NCI-H2107 treated with DMSO at 0.1 percent for 48 hours (cell line): ENCODE measurements around the gene ZNF205.
"Not testable (repeated sequence)": the region's sequence is repeated elsewhere in the genome, so short reads cannot be mapped to it uniquely, and the experiment has no call there.

ENCODE experiments used
- DNase-seq: peaks from one replicate; lab custom pipeline; 2025; ENCODE audit not compliant: unreplicated experiment; lab: John Stamatoyannopoulos, UW

ZNF205 gene

DNA sequence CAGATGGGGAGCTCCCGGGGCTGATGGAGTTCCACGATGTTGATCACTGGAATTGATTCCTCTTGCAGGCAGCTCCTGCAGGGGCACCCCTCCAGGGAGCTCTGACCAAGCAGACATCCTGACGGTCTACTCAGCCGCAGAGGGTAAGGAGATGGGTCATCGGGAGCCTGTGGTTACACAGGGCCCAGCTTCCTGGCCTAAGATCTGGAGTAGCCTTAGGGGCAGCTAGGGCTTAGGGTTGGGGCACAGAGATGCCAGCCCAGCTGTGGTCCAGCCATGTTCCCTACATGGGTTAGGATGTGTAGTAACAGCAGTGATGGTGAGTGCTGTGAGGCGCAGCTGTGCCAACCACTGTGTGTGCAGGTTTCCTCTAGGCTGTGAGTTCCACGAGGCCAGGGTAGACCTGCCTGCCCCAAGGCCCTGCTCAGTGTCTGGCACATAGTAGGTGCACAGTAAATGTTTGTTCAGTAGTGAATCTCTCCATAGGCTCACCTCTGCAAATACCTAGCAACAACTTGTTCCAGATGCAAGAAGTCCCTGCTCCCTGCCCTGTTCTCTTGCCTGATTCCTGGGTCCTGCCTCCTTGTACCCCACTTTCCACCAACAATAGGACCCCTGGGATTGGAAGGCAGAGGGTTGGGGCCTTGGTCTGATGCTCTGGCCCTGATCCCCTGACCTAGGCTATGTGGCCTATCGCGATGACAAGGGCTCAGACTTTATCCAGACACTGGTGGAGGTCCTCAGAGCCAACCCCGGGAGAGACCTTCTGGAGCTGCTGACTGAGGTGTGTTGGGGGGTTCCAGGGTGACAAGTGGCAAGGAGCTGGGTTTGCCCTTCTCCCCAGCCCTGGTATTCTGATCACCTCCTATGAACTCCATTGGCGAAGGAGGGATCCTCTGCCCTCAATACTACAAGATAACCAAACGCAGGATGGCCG is 36.1 kb downstream of the ZNF205 start:
- no peak for DNase-seq

DNA sequence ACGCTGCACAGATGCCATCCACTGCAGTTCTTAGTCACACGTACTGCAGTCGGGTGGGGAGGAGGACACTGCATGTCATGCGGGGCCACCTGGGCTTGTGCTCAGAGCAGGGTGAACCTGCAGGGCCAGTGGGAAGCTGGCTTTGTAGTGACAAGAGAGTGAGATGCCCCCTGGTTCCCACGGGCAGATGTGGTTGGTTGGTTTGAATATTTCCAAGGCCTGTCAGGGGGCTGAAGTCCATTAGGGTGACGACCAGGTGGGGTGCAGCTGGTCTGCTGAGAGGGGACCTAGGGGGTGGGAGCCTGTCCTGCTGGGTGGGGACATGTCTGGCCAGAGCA is 36.8 kb downstream of the ZNF205 start:
- no peak for DNase-seq

DNA sequence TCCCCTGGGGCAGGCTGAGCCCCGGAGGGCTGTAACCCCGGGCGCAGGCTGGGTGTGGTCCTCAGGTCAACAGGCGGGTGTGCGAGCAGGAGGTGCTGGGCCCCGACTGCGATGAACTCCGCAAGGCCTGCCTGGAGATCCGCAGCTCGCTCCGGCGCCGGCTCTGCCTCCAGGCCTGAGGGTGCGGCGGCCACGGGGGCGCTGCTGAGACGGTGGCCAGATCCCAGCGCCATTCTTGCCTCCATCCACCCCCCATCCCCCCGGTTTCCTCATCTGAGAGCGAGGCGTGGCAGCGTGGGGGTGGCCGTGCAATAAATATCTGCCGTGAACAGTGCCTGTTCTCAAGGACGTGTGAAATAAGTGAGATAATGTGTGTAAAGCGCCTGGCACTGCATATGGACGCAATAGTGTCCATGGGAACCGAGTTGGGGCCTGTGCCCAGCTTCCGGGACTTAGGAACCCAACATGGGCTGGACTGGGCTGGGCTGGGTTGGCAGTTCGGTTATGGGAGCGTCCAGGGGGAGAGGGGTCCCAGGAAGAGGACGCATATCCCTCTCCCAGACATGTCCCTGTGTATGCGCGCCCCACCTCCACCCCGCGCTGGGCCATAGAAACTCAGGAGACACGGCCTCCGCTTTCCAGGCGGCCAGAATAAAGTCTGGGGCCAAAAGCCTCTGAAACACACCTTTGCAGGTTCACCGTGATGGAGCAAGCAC is 37.4 kb downstream of the ZNF205 start:
- peak; percentile 34 for DNase-seq

DNA sequence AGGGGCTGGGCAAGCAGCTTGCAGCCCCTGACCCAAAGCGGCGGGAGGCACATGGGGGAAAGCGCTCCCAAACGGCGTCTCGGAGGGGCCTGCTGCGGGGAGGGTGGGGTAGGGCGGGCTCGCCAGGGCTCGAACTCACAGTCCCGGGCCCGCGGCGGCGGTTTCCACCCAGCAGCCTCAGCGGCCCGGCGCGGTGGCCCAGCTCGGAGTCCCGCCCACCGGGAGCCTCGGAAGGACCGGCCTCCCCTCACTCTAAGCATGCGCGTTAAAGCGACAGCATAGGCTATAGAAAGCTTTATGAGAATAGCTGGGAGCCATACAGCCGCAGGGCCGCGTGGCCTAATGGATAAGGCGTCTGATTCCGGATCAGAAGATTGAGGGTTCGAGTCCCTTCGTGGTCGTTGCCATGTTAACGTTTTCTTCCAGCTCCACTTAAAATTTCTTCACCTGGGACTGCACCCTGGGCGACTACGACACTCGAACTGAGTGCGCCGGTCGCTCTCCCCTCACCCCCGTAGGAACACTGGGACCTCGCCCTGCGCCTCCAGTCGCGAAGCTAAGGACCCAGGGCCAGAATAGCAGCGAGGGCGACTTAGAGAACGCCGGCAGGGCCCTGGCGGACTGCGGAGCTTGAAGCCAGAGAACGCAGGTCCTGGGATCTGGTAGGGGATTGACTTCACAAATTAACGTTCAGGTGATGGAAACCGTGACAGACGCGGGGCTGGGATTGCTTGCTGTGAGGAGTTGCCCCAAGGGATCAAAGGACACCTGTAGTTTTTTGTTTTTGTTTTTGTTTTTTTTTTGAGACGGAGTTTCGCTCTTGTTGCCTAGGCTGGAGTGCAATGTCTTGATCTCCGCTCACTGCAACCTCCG is 38.2 kb downstream of the ZNF205 start:
- DNase-seq, result peak; percentile 88

DNA sequence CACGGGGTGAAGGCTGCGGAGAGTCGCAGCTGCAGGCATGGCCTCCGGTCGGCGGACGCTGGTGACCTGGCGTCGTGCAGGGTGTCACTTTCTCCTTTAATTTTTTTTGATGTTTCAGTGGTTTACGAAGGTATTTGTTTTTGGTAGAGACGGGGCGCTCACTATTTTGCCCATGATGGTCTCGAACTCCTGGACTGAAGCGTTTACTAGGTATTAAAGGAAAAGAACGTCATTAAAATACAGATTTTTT is 39.6 kb downstream of the ZNF205 start:
- no peak for DNase-seq

DNA sequence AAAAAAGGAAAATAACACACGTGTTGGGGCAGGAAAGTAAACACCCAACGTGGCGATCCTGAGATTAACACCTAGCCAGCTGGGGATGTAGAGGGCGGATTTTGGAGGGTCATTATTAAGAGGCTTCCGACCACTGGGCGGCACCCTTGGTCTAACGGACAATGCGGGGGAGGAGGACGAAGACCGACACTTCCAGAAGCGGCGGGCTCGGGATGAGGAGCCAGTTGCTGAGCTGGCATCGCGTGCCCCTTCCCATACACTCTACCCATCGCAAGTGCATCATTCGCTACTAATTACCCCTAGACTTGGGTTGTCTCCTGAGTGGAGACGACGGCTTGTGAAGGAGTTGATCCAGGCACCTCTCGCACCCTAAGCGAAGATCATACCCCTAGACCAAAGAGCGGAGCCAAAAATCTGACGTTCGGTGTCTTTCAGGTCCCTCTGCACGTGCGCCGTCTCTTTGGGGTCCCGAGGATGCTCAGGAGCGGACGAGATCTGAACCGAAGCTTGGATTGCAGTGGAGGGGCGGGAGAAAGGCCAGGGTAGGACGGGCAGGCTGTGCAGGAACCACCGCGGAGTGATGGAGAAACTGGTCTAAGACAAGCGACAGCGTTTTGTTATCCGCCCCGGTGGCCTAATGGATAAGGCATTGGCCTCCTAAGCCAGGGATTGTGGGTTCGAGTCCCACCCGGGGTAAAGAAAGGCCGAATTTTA is 40.0 kb downstream of the ZNF205 start:
- DNase-seq, result peak; percentile 74

DNA sequence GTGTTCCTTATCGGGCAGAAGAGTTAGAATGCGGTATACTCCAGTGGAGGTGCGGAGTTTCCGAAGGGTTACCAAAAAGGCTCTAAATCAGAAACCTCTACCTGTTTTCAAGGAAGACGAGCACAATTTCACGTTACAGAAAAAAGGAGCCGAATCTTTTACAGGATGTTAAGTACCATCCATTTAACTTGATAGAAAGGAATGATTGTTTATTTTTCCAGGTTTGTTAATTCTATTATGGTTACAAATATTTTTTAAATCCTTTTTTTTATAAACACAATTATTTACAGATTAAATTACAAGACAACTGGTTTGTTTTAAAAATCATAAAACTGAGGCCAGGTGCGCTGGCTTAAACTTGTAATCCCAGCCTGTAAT is 40.6 kb downstream of the ZNF205 start:
- DNase-seq, result no peak

DNA sequence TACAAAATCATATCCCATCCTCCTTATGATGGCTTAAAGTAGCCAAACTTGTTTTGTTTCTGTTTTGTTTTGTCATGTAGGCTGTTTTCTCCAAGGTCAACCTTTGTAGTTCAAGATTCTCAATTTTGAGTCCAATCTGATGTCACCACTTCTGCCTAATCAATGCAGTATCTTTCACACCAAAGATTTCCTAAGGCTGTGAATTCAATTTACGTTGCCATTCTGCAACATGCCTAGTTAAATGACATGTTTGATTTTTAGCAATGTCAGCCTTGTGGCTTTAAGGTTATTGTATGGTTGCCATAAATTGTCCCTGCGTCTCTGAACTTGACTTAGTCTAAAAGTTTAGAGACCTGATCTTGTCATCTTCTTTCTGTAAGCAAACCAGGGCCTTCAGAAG is 42.8 kb downstream of the ZNF205 start:
- DNase-seq, result no peak

DNA sequence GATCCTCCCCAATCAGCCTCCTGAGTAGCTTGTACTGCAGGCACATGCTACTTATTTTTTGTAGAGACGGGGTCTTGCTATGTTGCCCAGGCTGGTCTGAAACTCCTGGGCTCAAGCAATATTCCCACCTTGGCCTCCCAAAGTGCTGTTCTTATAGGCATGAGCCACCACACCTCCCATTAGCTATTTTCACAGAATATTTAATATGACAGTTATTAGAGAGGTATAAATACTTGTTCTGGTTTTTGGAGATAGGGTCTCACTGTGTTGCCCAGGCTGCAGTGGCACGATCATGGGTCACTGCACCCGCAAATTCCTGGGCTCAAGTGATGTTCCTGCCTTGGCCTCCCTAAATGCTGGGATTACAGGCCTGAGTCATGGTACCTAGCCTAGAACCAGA is 43.6 kb downstream of the ZNF205 start:
- DNase-seq, result no peak

DNA sequence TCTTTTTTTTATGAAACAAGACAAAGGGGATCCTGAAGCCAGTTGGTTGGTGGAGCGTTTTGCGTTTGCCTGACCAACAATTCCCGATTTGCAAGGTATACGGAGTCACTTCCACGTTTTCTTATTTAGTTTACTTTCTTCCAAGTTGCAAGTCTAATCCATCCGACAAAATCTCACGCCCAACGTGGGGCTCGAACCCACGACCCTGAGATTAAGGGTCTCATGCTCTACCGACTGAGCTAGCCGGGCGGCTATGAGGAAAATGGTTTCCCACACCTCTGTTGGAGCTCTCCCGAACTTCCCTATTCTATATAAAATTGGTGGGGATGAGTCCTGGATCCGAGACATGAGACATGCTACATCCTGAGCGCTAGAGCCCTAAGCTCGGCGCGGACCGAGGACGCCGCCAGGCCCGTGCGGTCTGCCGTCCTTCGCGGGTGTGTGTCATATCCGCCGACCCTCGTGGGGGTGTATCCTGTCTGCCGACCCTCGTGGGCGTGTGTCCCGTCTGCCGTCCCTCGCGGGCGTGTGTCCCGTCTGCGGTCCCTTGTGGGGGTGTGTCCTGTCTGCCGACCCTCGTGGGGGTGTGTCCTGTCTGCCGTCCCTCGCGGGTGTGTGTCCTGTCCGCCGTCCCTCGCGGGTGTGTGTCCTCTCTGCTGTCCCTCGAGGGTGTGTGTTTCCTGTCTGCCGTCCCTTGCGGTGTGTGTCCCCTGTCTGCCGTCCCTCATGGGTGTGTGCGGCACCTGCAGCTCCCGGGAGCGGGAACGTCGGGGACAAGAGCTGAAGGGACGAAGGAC is 45.0 kb downstream of the ZNF205 start:
- DNase-seq, result peak; percentile 16

DNA sequence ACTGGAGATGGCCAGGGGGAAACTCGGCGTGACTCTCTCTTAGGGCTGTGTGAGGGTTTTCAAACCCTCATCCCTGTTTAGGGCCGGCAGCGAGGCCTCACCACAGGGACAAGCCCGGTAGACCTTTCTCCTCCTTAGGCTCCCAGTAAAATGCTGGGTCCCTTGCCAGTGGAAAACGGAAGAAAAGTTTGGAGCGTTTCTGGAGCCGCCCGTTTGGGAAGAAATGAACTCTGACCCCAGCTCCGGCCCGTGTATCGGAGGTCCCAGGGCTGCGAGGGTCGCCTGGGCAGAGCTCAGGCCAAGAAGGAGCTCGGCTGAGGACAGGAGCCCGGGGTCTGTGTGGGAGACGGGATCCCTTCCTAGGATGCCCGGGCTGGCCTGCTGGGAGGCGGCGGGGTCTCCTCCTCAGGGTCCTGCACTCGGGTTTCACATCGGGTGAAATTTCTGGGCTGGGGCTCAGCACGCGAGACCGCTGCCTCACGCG is 45.7 kb downstream of the ZNF205 start:
- no peak for DNase-seq

DNA sequence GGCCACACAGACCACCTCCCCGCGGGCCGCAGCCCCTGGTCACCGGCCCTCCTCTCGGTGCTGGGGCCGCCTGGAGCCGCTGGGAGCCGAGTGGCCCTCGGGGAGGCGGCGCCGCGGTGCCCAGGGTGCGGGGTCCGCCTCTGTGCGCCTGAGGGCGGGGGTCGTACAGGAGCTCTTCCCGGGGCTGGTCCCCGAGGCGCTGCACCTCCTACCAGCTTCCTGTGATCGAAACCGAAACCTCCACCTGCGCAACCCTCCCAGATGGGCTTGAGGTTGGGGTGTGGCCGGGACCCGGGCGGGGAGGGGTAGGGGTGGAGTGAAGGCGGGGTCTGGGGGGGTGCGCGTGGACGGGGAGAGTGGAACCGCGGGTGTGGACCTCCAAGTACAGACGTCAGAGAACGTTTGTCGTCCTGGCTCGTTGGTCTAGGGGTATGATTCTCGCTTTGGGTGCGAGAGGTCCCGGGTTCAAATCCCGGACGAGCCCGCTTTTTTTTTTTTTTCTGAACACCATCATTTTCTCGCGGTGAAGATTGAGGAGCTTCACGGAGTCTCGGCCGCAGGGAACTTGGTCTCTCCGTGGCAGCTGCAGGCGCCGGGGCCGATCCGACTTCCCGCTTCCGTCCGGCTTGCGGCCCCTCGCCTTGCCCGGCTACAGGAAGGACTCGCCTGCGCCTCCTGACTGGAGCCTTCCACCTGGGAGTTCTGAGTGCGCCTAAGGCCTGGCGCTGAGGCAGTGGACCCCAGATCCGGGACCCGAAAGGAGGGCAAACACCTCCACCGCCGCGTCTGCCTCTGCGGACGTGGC is 46.3 kb downstream of the ZNF205 start:
- no peak for DNase-seq

DNA sequence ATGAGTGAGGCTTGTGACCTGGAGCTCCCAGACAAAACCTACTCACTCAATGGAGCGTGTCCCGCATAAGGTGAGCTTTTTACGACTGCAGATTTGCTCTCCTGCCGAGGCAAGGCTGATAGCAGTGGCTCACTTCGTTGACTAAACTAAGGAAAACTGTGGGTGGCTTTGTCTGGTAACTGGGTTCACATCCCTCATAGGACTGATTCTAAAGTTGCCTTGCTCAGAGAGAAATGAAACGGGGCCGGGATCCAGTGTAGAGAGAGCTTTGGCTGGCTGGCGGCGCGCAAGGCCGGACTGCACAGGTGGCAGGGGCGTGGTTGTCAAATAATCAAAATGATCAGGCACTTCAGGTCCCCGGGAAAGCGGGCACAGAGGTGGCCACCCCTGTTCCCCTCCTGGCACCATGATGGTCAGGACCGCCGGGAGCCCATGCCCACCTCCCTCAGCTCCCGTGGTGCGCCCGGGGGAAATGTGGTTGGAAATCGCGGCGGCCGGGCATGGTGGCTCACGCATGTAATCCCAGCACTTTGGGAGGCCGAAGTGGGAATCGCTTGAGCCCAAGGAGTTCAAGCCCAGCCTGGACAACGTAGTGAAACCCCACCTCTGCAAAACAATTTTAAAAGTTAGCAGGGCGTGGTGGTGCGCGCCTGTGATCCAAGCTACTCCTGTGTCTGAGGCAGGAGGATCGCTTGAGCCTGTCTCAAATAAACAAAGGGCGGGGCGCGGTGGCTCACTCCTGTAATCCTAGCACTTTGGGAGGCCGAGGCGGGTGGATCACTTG is 49.0 kb downstream of the ZNF205 start:
- DNase-seq, result no peak

DNA sequence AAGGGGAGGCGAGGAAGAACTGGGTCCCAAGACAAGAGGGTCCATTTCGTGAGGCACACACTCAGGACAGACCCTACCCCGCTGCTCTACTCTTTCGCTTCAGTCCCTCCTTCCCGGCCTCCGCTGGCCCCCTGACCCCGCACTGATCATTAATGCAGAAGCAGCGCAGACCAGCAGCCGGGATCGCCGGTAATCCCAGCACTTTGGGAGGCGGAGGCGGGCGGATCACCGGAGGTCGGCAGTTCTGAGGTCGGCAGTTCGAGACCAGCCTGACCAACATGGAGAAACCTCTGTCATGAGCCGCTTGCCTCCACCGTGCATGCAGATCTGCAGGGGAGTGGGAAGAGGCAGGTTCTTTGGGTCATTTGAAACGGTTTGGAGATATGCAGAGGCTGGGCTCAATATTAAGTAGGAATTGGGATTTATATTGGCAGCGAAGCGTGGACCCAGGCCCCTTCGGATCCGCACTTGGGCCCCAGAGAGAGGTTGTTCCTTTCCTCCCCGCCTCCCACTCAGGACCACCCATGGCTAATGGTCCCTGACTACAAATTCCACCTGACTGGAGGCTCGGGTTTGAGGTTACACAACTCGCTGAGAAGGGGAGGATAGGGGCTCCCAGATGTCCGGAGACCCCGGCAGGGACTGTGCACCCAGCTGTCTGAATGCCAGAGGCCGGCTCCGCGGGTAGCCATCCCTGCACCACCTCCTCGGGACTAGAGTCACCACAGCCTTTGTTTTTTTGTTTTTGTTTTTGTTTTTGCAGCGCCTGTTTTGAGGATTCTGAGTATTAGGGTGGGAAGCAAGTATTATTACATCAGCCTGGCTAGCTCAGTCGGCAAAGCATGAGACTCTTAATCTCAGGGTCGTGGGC is 52.0 kb downstream of the ZNF205 start:
- no peak for DNase-seq

DNA sequence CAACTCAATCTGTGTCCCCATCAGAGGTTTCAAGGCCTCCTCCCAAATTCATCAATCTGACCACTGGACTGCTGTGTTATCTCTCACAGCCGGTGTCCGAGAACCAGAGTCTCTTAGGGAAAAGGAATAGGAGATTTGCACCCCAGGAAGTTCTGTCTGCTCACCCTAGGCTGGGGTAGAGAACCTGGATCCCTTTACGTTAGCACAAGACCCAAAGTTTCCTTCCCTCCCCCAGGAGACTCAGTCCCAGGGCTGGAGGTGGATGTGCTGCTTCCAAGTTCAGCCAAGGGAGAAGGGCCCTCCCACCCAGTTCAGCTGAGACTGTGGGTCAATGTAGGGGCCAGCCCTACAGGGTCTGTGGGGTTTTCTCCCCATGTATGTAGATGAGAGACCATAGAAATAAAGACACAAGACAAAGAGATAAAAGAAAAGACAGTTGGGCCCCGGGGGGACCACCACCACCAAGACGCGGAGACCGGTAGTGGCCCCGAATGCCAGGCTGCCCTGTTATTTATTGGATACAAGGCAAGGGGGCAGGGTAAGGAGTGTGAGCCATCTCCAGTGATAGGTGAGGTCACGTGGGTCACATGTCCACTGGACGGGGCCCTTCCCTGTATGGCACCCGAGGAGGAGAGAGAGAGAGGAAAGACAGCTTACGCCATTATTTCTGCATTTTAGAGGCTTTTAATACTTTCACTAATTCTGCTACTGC is 52.9 kb downstream of the ZNF205 start:
- DNase-seq, result no peak

DNA sequence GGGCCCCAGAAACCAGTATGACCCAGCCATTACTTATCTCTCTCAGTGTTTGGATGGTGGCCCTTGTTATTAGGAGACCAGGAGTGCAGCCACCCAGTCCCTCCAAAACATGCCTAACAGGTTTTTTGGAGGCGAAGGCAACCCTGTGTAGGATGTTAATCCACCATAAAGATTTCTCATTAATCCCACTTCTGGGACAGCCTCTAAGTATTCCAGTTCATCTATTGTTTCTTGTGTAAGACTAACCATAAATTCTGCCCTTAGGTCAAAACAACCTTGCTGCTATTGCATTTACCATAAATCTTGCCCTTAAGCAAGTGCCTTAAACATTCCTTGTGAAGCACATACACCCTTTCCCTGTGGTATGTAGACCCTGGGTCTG is 54.1 kb downstream of the ZNF205 start:
- DNase-seq, result no peak

DNA sequence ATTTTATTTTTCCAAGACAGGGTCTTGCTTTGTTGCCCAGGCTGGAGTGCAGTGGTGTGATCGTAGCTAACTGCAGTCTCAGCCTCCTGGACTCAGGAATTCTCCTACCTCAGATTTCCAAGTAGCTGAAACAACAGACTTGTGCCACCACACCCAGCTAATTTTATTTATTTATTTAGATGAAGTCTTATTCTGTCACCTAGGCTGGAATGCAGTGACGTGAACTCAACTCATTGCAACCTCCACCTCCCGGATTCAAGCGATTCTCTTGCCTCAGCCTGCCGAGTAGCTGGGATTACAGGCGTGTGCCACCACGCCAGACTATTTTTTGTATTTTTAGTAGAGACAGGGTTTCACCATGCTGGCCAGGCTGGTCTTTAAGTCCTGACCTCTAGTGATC is 56.3 kb downstream of the ZNF205 start:
- not testable (repeated sequence) for DNase-seq
